ENCODE results near the gene ZNF275.
"Not testable (repeated sequence)": the region's sequence is repeated elsewhere in the genome, so short reads cannot be mapped to it uniquely, and the experiment has no call there.

The ZNF275 gene

GRCh38 chrX:153333821-153334653, at the start of gene ZNF275:
ZNF275 (plus strand) TSS chrX:153334153; CDS start chrX:153336680, 2,527 bp downstream.
- DNase-seq = peak; percentile 81 to 87

- not testable (repeated sequence) for DNase-seq
Observed at GRCh38 chrX:153285678-153286077, 48.3 kb upstream of the ZNF275 start.

GRCh38 chrX:153288807-153289206, 45.1 kb upstream of the ZNF275 start:
- not testable (repeated sequence) for DNase-seq

GRCh38 chrX:153293485-153294071, 40.4 kb upstream of the ZNF275 start:
- not testable (repeated sequence) for DNase-seq

GRCh38 chrX:153297376-153297775, 36.6 kb upstream of the ZNF275 start:
- no peak for DNase-seq

GRCh38 chrX:153299855-153300254, 34.1 kb upstream of the ZNF275 start:
- DNase-seq = no peak

GRCh38 chrX:153301746-153302145, 32.2 kb upstream of the ZNF275 start:
- DNase-seq = no peak

GRCh38 chrX:153302796-153303195, 31.2 kb upstream of the ZNF275 start:
- DNase-seq = no peak

- no peak for DNase-seq
Observed at GRCh38 chrX:153303276-153304262, 30.4 kb upstream of the ZNF275 start.

- DNase-seq = no peak
Observed at GRCh38 chrX:153304988-153305736, 28.8 kb upstream of the ZNF275 start.

GRCh38 chrX:153305972-153306371, 28.0 kb upstream of the ZNF275 start:
- no peak for DNase-seq

- no peak for DNase-seq
Observed at GRCh38 chrX:153306527-153307115, 27.3 kb upstream of the ZNF275 start.

GRCh38 chrX:153307276-153308178, 26.4 kb upstream of the ZNF275 start:
- DNase-seq = no peak

GRCh38 chrX:153310901-153311300, 23.1 kb upstream of the ZNF275 start:
- no peak for DNase-seq

- no peak for DNase-seq
Observed at GRCh38 chrX:153312041-153312440, 21.9 kb upstream of the ZNF275 start.

GRCh38 chrX:153312842-153313241, 21.1 kb upstream of the ZNF275 start:
- no peak for DNase-seq

- no peak for DNase-seq
Observed at GRCh38 chrX:153317306-153317705, 16.6 kb upstream of the ZNF275 start.

- DNase-seq = no peak
Observed at GRCh38 chrX:153317996-153318722, 15.8 kb upstream of the ZNF275 start.

GRCh38 chrX:153318811-153319210, 15.1 kb upstream of the ZNF275 start:
- no peak for DNase-seq

Measured in activated T-cell treated with anti-CD3 and anti-CD28 coated beads, Interleukin-2, amount 50 U/mL, for 48 hours (primary cell).